Ovary (tissue), 9 donors: Measurements from ENCODE around the gene DNM1L. TPM values are rescaled to one million over a fixed set of nuclear protein-coding genes. Genes with fewer than 3 reads are reported as not detected.

Experiments
- DNase-seq, 5 donors: peaks; one replicate each; pipeline ENCODE4 v3.0.0-alpha.2; 2019 to 2020
- H3K27ac ChIP-seq, 2 donors: fragments of 200-600 bp; one replicate each; pipeline versions ENCODE4 v1.5.1 to v1.8.0; 2019 to 2022
- H3K27me3 ChIP-seq: fragments of 200-600 bp; one replicate; pipeline ENCODE4 v1.8.0; 2022
- H3K36me3 ChIP-seq: fragments of 200-600 bp; sonication (generic); one replicate; pipeline ENCODE4 v1.5.1; 2019
- H3K4me1 ChIP-seq: one replicate; pipeline ENCODE4 v1.8.1; 2013; ENCODE audit warnings: mild to moderate bottlenecking, moderate library complexity; ENCODE audit not compliant: insufficient read depth
- H3K4me3 ChIP-seq: fragments of 200-600 bp; sonication (generic); one replicate; pipeline ENCODE4 v1.5.1; 2017
- H3K9me3 ChIP-seq, 2 donors: fragments of 200-600 bp in 1 of 2; sonication (generic) in 1 of 2; one replicate each; pipeline versions ENCODE4 v1.5.1 to v1.8.1; 2013 to 2019; ENCODE audit warnings: mild to moderate bottlenecking in 1 of 2, moderate library complexity in 1 of 2
- EP300 ChIP-seq: sonication (generic); formaldehyde crosslinking; IDR thresholded peaks from one replicate; pipeline ENCODE4 v1.6.1; 2017; ENCODE audit warnings: antibody characterized with exemption
- POLR2A ChIP-seq: fragments of 450-650 bp; IDR thresholded peaks from one replicate; pipeline ENCODE4 v1.6.1; 2017; ENCODE audit warnings: antibody characterized with exemption, mild to moderate bottlenecking, moderate library complexity
- WGBS, 3 donors: extraction: QIAGEN DNeasy Blood & Tissue Kit in 1 of 3; methylation state at CpG; one replicate each; pipeline versions ENCODE4 v1.1.5 to v1.1.7; 2013 to 2017; 5-methylcytosine and 5-hydroxymethylcytosine counted together
- intact Hi-C, 4 donors: fragments of 100-400 bp; cut with DNase I; formaldehyde crosslinking; loops; one replicate each; pipeline versions ENCODE4 v1.11.0 to v1.15.1; 2022 to 2023
- polyA plus RNA-seq, 2 donors: library from polyadenylated mRNA; stranded (reverse); fragments of 200-250 nt in 1 of 2; fragments of 350-450 nt in 1 of 2; fragmentation: Illumina TruSeq in 1 of 2; extraction: RNeasy Lipid Tissue Mini Kit (QIAGEN cat#74804) in 1 of 2; gene quantifications; one replicate each; pipeline ENCODE4 v1.2.3, GENCODE V29; 2013 to 2014
- total RNA-seq, 7 donors: library from RNA; depleted of rRNA in 2 of 7; stranded (reverse); fragments of >200 nt in 2 of 7; fragmentation: NEBNext Ultra II Directional in 3 of 7; extraction: Animal tissue kit (Norgen Biotek cat#: 25700) in 3 of 7; gene quantifications; one replicate each; pipeline versions ENCODE4 v1.1.0 to v1.2.4, GENCODE V29; 2016 to 2023
- TF ChIP-seq, protein P1 (sequence below), 3 donors: fragments of 450-650 bp in 2 of 3; fragments of 200-600 bp in 1 of 3; IDR thresholded peaks; one replicate each; pipeline versions ENCODE4 v1.5.1 to v1.8.0; 2016 to 2022; ENCODE audit warnings: antibody characterized with exemption in 3 of 3, mild to moderate bottlenecking in 1 of 3
- donor health status: DM: no; HTN: no; CAD: no; lungs with moderate emphysema.
- donor health status: DM: no; HTN: no; CAD: no.
- donor health status: Bipolar disorder and iron deficiency.
- donor health status: DM: yes; HTN: yes; CAD: no.
- donor health status: DM: no; HTN: no; CAD: no.
- donor health status: DM: yes; HTN: yes; CAD: no.

Gene DNM1L
- total and polyA plus RNA-seq, 9 donors = 19.4 to 77.5 (median 47.8) TPM

DNA sequence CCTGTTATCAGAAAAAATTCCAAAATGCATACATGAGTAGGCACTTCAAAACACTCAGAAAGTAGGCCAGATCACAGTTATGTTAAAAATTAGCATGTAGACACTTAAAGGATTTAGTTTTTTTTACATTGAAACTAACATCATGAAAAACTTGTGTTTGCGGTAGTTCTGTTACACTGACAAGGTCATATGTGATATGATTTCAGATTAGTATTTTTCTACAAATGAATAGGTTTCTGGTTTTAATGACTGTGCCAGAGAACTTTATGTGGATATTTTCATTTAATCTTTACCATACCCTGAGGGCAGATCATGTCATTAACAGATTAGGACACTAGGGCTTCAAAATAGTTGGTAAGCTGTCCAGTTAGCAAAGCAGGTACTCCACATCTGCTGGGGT lies 55.9 kb downstream of the DNM1L start:
- intact Hi-C loops = no loop called here
- Histone ChIP-seq H3K4me1 (no peaks in the 10 kb centered on the region), H3K27me3 (no peaks in the 10 kb centered on the region), H3K27ac (no peak overlapping the region), H3K9me3 (no peaks in the 10 kb centered on the region), H3K4me3 (no peak overlapping the region), H3K36me3 (no peaks in the 10 kb centered on the region)
- WGBS, 3 donors = 95 to 99% (median 96%) methylated on average over 1 of the region's 1 CpG
- no peak for DNase-seq
- no peak for TF ChIP-seq EP300
- no peak for TF ChIP-seq POLR2A
- TF ChIP-seq, protein P1, sequence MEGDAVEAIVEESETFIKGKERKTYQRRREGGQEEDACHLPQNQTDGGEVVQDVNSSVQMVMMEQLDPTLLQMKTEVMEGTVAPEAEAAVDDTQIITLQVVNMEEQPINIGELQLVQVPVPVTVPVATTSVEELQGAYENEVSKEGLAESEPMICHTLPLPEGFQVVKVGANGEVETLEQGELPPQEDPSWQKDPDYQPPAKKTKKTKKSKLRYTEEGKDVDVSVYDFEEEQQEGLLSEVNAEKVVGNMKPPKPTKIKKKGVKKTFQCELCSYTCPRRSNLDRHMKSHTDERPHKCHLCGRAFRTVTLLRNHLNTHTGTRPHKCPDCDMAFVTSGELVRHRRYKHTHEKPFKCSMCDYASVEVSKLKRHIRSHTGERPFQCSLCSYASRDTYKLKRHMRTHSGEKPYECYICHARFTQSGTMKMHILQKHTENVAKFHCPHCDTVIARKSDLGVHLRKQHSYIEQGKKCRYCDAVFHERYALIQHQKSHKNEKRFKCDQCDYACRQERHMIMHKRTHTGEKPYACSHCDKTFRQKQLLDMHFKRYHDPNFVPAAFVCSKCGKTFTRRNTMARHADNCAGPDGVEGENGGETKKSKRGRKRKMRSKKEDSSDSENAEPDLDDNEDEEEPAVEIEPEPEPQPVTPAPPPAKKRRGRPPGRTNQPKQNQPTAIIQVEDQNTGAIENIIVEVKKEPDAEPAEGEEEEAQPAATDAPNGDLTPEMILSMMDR (IDR thresholded peaks at IDR 0.05) = no peak

DNA sequence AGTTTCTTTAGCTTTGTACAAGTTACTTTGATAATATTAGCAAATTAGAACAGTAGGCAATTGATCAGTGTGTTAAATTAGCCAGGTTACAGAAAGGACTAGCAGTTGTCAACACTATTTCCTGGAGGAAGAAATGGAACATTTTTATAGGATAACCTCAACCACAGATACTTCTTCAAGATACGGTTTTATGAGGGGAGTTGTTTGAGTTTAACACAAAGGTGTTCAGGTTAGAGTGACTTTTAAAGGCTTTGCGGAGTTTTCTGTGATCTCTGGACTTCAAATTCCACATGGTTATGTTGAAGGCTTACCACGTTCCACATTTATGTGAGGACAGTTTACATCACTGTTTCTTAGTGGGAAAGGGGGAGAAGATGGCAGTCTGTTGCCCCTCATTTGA lies 57.3 kb downstream of the DNM1L start:
- intact Hi-C loops = no loop called here
- TF ChIP-seq EP300 = no peak
- TF ChIP-seq, protein P1 (IDR thresholded peaks at IDR 0.05) = no peak
- no peak for TF ChIP-seq POLR2A
- no peak overlapping the region for H3K4me3 ChIP-seq
- no peak for DNase-seq
- H3K9me3 ChIP-seq = no peaks in the 10 kb centered on the region
- no peaks in the 10 kb centered on the region for H3K36me3 ChIP-seq
- H3K27ac ChIP-seq = no peak overlapping the region
- no peaks in the 10 kb centered on the region for H3K4me1 ChIP-seq
- no peaks in the 10 kb centered on the region for H3K27me3 ChIP-seq
- 85 to 87% (median 85%) methylated on average over 3 of the region's 3 CpGs for WGBS, 3 donors

DNA sequence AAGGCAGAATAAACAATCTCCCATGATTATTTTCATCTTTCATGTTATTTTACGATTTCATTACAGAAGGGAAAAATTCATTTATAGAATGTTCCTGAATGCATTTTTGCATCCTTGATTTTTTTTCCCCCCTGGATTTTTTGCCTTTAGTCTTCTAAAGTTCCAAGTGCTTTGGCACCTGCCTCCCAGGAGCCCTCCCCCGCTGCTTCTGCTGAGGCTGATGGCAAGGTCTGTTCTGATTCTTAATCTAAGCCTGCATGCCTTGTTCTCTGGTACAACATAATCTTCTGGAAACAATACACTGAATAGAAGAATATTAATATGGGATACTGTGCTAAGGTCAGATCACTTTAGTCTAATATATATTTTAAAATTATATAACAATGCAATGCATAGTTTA lies 58.6 kb downstream of the DNM1L start:
- Histone ChIP-seq H3K27ac (no peak overlapping the region), H3K36me3 (no peaks in the 10 kb centered on the region), H3K9me3 (no peaks in the 10 kb centered on the region), H3K27me3 (no peaks in the 10 kb centered on the region), H3K4me3 (no peak overlapping the region), H3K4me1 (no peaks in the 10 kb centered on the region)
- DNase-seq = no peak
- TF ChIP-seq EP300 = no peak
- no peak for TF ChIP-seq POLR2A
- TF ChIP-seq, protein P1 (IDR thresholded peaks at IDR 0.05) = no peak
- 86 to 90% (median 87%) methylated on average over 2 of the region's 2 CpGs for WGBS, 3 donors
- intact Hi-C loops = no loop called here

DNA sequence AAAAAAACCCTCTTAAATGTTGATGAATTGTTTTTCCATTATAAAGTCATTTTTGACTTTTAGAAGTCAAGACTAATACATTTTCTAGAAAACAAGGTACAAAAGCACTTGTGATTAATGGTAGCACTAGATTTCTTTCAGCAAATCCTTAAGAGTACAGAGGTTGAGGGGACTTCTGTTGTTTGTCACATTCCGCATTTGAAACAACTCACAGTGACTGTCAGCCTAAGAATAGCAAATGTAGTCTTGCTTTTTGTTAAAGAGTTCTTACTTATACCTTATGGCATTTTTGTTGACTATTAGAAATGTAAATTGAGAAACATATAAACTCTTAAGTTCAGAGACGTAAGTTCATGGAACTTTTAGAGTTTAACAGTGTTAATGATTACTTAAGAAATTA lies 60.2 kb downstream of the DNM1L start:
- H3K9me3 ChIP-seq = no peaks in the 10 kb centered on the region
- TF ChIP-seq EP300 (no peak), POLR2A (no peak)
- TF ChIP-seq, protein P1 (IDR thresholded peaks at IDR 0.05) = no peak
- no peaks in the 10 kb centered on the region for H3K4me1 ChIP-seq
- no peaks in the 10 kb centered on the region for H3K27me3 ChIP-seq
- intact Hi-C loops = no loop called here
- WGBS, 3 donors = 96 to 98% (median 96%) methylated on average over 2 of the region's 2 CpGs
- H3K4me3 ChIP-seq = no peak overlapping the region
- no peak overlapping the region for H3K27ac ChIP-seq
- no peaks in the 10 kb centered on the region for H3K36me3 ChIP-seq
- no peak for DNase-seq

DNA sequence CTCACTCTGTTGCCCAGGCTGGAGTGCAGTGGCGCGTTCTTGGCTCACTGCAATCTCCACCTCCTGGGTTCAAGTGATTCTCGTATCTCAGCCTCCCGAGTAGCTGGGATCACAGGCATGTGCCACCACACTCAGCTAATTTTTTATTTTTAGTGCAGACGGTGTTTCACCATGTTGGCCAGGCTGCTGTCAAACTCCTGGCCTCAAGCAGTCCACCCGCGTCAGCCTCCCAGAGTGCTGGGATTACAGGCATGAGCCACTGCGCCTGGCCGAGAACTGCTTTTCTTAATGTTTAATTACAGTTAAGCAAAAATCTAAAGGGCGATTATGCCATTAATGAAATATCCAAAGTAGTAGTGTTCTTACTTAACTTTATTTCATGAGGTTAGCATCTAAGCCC lies 63.0 kb downstream of the DNM1L start:
- Histone ChIP-seq H3K27me3 (no peaks in the 10 kb centered on the region), H3K4me1 (no peaks in the 10 kb centered on the region), H3K4me3 (no peak overlapping the region), H3K9me3 (no peaks in the 10 kb centered on the region), H3K27ac (no peak overlapping the region), H3K36me3 (no peaks in the 10 kb centered on the region)
- TF ChIP-seq, protein P1 (IDR thresholded peaks at IDR 0.05) = no peak
- no peak for TF ChIP-seq EP300
- TF ChIP-seq POLR2A = no peak
- 94 to 96% (median 96%) methylated on average over 10 of the region's 10 CpGs for WGBS, 3 donors
- DNase-seq = no peak
- intact Hi-C loops = no loop called here
